SW480 (cell line): ENCODE results near the gene ZBTB47.
A peak's percentile ranks its signal among the peaks of the same experiment; 100 is the strongest.

Experiments used
- DNase-seq: peaks from one replicate; pipeline ENCODE4 v3.0.0-alpha.2; 2016; ENCODE audit warnings: low spot score

ZBTB47 gene

DNA sequence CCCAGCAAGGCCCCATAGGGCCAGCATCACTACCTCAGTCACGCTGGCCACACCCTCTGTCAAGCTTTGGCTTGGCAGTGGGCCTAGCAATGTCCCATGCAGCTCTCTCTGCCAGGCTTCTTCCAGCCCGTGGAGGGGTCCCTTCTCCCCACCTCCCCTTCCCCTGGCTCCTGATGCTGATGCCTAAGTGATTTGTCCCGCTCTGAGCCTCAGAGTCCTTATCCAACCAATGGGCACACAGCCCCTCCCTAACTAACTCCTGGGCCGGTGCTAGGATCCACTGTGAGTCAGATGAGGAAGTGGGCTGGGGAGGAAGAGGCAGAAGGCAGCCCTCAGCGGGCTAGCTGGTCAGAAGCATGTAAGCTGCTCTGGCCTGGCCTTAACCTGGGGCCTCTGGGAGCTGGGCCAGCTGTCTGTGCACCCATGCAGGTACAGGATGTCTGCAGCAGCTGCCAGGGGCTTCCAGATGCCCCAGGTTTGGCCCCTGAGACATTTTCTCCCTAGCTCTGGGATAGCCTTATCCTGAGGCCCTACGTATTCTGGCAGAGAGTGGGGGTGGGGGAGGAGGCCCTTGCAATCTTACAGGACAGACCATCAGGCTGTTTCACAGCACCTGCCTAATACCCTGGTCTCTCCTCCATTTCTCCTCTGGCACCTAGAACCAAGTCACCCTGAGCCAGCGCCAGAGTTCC lies 740 bp upstream of the ZBTB47 start:
- DNase-seq: peak; percentile 55

GRCh38 chr3:42653303-42653559 lies 266 bp upstream of the ZBTB47 start:
- DNase-seq: no peak

- DNase-seq: peak; percentile 11
These were observed 1.1 kb downstream of the ZBTB47 start for GRCh38 chr3:42654331-42655201.

- DNase-seq: no peak
These were observed 1.9 kb downstream of the ZBTB47 start for GRCh38 chr3:42655331-42655888.

GRCh38 chr3:42655980-42656679 lies 2.6 kb downstream of the ZBTB47 start:
- DNase-seq: no peak

GRCh38 chr3:42656680-42657610 lies 3.4 kb downstream of the ZBTB47 start:
- DNase-seq: no peak

- no peak for DNase-seq
These were observed 4.2 kb downstream of the ZBTB47 start for GRCh38 chr3:42657675-42658074.

GRCh38 chr3:42658091-42658770 lies 4.7 kb downstream of the ZBTB47 start:
- DNase-seq: no peak

GRCh38 chr3:42658771-42659390 lies 5.4 kb downstream of the ZBTB47 start:
- DNase-seq: no peak

- DNase-seq: no peak
These were observed 6.1 kb downstream of the ZBTB47 start for GRCh38 chr3:42659451-42660130.

DNA sequence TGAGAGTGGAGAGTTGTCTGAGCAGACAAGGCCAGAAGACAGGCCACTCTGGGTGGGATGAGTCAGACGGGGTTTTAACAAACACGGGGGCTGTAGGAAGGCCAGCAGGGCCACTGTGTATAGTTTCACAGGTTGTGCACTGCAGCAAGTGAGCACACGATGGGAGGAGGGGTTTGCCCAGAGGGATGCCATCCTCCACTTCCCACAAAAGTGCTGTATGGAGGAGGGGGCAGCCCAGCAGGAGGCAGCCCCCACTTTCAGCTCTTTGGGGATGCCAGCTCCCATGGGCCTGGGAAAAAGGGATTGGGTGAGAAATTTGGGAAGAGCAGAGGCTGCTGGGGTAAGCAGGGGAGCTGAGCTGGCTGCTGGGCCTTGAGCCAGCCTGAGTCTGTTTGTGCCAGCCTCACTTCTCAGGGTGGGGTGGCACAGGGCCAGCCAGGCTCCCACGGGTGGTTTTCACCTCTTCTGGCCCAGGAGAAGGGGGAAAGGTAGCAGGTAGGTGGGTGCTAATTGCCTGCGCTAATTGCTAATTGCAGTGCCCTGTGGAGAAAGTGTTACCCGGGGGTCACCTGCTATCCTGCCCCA lies 6.7 kb downstream of the ZBTB47 start:
- no peak for DNase-seq

- peak; percentile 47 for DNase-seq
These were observed 7.4 kb downstream of the ZBTB47 start for GRCh38 chr3:42660898-42661297.

- no peak for DNase-seq
These were observed 8.1 kb downstream of the ZBTB47 start for GRCh38 chr3:42661593-42662022.

- DNase-seq: no peak
These were observed 8.7 kb downstream of the ZBTB47 start for GRCh38 chr3:42662037-42662812.

GRCh38 chr3:42662813-42663535 lies 9.5 kb downstream of the ZBTB47 start:
- DNase-seq: no peak

GRCh38 chr3:42663581-42664437 lies 10.3 kb downstream of the ZBTB47 start:
- no peak for DNase-seq

DNA sequence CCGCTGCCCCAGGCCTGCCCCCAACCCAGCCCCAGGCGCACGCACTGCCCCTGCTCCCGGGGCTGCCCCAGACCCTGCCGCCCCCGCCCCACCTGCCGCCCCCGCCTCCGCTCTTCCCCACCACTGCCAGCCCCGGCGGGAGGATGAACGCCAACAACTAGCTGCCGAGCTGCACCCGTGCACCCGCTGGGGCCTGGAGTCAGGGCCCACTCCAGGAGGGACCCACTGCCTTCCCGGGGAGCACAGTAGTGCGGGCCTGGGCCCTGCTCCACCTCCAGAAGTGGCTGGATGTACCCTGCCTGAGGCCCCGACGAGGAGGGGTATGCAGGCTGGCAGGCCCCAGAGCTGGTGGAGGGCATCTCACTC lies 10.9 kb downstream of the ZBTB47 start:
- no peak for DNase-seq
